Ramos (cell line): ENCODE measurements around the gene GALNT10.

ENCODE experiments used
- in situ Hi-C: fragments of 300-500 bp; cut with MboI; formaldehyde crosslinking; loops from one replicate; pipeline ENCODE4 v1.14.3; 2022; ENCODE audit warnings: low sequenced_read_pairs; ENCODE audit not compliant: unreplicated experiment

Gene GALNT10

GRCh38 chr5:154176181-154176580 is 14.4 kb upstream of the GALNT10 start:
- in situ Hi-C loops: loop anchor here (25.0 kb wide), 1 partner anchor 236 kb away; no protein-coding TSS in a partner anchor

GRCh38 chr5:154178661-154179060 is 11.9 kb upstream of the GALNT10 start:
- in situ Hi-C loops: loop anchor here (25.0 kb wide), 1 partner anchor 234 kb away; no protein-coding TSS in a partner anchor

- in situ Hi-C loops: loop anchor here (25.0 kb wide), 1 partner anchor 232 kb away; no protein-coding TSS in a partner anchor
Measured at GRCh38 chr5:154179846-154180710, 10.5 kb upstream of the GALNT10 start.

- in situ Hi-C loops: loop anchor here (25.0 kb wide), 1 partner anchor 231 kb away; no protein-coding TSS in a partner anchor
Measured at GRCh38 chr5:154181161-154181560, 9.4 kb upstream of the GALNT10 start.

- in situ Hi-C loops: loop anchor here (5.0 to 25.0 kb wide), 2 partner anchors 117 to 223 kb away; no protein-coding TSS in a partner anchor
Measured at GRCh38 chr5:154189256-154189818, 1.2 kb upstream of the GALNT10 start.

GRCh38 chr5:154189819-154190594 is 526 bp upstream of the GALNT10 start:
- in situ Hi-C loops: loop anchor here (5.0 to 25.0 kb wide), 2 partner anchors 118 to 222 kb away; no protein-coding TSS in a partner anchor

- in situ Hi-C loops: loop anchor here (25.0 kb wide), 1 partner anchor 221 kb away; no protein-coding TSS in a partner anchor
Measured at GRCh38 chr5:154191467-154192261, 1.1 kb downstream of the GALNT10 start.

- in situ Hi-C loops: loop anchor here (25.0 kb wide), 1 partner anchor 219 kb away; no protein-coding TSS in a partner anchor
Measured at GRCh38 chr5:154193283-154193682, 2.8 kb downstream of the GALNT10 start.

GRCh38 chr5:154193701-154194121 is 3.2 kb downstream of the GALNT10 start:
- in situ Hi-C loops: loop anchor here (25.0 kb wide), 1 partner anchor 219 kb away; no protein-coding TSS in a partner anchor

- in situ Hi-C loops: loop anchor here (25.0 kb wide), 1 partner anchor 218 kb away; no protein-coding TSS in a partner anchor
Measured at GRCh38 chr5:154194345-154195329, 4.1 kb downstream of the GALNT10 start.

- in situ Hi-C loops: loop anchor here (25.0 kb wide), 1 partner anchor 216 kb away; no protein-coding TSS in a partner anchor
Measured at GRCh38 chr5:154196281-154196680, 5.7 kb downstream of the GALNT10 start.

- in situ Hi-C loops: loop anchor here (25.0 kb wide), 1 partner anchor 215 kb away; no protein-coding TSS in a partner anchor
Measured at GRCh38 chr5:154196955-154197652, 6.6 kb downstream of the GALNT10 start.

GRCh38 chr5:154197801-154198491 is 7.4 kb downstream of the GALNT10 start:
- in situ Hi-C loops: loop anchor here (25.0 kb wide), 1 partner anchor 214 kb away; no protein-coding TSS in a partner anchor

GRCh38 chr5:154198611-154199230 is 8.2 kb downstream of the GALNT10 start:
- in situ Hi-C loops: loop anchor here (25.0 kb wide), 1 partner anchor 214 kb away; no protein-coding TSS in a partner anchor

- in situ Hi-C loops: loop anchor here (25.0 kb wide), 1 partner anchor 213 kb away; no protein-coding TSS in a partner anchor
Measured at GRCh38 chr5:154199263-154199662, 8.7 kb downstream of the GALNT10 start.

- in situ Hi-C loops: loop anchor here (25.0 kb wide), 1 partner anchor 213 kb away; no protein-coding TSS in a partner anchor
Measured at GRCh38 chr5:154199671-154200220, 9.2 kb downstream of the GALNT10 start.
